ENCODE results near the gene ERO1B.
A peak's percentile ranks its signal among the peaks of the same experiment; 100 is the strongest.

The ERO1B gene

DNA sequence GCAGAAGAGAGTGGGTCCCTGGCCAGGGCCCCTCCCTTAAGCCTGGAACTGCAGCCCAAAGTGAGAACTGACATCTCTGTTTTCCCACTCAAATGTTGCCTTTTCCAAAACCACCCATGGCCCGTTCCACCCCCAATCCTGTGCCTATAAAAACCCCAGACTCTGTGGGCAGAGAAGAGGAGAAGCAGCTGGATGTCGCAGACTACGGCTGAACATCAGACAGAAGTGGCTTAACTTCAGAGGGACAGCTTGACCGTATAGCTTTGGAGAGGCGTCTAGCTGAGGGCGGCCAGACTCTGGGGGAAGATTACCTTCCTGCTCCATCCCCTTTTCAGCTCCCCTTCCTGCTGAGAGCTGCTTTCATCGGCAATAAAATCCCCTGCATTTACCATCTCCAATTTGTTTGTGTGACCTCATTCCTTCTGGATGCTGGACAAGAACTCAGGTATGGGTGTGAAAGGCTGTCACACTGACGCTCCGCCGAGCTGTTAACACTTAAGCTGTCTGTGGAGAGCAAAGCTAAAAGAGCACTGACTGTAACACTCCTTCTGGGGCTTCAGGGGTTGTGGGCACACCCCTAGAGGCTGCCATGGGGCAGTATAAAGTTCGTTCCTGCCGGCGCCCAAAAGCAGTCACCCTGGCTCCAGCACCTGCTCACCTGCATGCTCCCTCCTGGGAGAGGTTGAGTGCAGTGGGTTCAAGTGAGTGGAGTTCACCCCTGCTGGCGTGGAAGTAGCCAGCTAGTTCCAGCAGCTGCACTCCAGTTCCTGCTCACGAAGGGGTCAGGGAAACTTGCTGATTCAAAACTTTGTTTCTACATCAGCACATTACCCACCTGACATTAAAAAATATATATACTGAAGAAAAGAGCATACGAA is 19.6 kb upstream of the ERO1B start:
- no peak for DNase-seq (ENCODE audit: low read depth)

DNA sequence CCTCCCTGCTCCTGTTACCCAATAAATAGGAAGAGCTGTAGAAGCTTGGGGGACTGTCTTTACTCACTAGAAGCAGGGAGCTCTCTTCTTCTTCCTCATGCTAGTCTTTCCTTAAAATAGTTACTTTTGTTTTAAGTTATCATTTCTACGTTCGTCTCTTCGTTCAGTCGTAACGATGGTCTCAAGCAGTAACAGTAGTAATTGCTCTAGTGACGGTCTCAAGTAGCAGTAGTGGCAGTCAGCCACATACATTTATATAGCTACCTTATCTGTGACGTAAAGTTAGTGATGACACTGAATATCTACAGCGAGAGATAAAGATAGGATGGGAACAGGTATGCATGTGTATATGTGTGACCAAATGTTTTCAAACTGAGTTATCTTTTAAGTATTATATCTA is 15.4 kb upstream of the ERO1B start:
- no peak for DNase-seq (ENCODE audit: low read depth)

DNA sequence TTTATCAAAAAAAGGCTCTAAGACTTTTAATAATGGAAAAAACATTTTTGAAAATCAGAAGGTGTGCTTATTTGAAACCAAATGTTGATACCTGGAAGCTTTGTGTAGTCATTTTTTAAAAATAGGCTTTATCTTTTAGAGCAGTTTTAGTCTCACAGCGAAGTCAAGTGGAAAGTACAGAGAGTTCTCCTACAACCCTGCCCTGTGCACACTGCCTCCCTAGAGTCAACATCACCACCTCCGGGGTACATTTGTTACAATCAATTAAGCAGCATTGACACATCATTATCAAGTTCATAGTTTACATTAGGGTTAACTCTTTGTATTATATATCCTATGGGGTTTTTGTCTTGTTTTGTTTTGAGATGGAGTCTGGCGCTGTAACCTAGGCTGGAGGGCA is 10.7 kb upstream of the ERO1B start:
- DNase-seq (ENCODE audit: low read depth) = no peak

DNA sequence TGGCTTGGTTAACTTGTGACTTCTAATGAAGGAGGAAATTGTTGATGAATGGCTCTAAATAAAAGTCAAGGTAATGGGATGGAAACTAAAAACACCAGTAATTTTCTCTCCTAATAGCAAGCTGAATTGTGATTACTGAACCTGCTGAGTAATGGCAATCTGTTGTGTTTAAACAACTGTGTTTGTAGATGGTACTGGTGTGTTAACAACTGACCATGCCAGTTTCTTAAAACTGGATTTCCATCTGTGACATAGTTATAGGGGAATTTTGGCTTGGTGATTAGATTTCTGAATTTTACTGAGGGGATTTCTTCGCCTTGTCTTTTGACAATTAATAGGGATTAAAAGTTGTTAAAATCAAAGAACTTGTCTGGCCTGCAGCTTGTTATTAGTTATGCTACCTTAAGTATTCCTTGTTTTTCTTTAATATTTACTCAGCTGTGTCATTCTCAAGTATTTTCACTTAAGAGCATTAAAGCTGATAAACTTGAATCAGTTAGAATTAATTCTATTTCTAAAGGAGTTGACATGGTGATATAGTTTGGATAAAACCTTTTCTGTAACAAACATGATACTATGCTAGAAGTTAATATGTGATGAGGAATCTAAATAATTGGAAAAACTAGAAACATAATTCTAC is 7.9 kb upstream of the ERO1B start:
- no peak for DNase-seq (ENCODE audit: low read depth)

DNA sequence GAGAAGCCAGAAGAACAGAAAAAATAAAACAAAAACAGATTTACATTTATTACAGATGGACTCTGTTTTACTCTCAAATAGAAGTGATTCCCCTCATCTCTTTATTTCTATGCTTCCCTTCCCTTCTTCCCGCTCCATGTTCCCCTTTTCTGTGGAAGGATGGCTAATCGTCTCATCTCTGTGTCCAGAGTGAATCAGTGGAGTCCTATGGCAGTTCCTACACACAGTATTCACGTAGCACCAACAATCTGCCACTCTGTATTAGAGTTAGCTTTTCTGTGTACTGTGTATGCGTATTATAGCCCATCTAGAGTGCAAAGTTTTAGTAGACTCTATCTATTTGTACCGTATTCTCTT is 6.8 kb upstream of the ERO1B start:
- DNase-seq (ENCODE audit: low read depth) = no peak

DNA sequence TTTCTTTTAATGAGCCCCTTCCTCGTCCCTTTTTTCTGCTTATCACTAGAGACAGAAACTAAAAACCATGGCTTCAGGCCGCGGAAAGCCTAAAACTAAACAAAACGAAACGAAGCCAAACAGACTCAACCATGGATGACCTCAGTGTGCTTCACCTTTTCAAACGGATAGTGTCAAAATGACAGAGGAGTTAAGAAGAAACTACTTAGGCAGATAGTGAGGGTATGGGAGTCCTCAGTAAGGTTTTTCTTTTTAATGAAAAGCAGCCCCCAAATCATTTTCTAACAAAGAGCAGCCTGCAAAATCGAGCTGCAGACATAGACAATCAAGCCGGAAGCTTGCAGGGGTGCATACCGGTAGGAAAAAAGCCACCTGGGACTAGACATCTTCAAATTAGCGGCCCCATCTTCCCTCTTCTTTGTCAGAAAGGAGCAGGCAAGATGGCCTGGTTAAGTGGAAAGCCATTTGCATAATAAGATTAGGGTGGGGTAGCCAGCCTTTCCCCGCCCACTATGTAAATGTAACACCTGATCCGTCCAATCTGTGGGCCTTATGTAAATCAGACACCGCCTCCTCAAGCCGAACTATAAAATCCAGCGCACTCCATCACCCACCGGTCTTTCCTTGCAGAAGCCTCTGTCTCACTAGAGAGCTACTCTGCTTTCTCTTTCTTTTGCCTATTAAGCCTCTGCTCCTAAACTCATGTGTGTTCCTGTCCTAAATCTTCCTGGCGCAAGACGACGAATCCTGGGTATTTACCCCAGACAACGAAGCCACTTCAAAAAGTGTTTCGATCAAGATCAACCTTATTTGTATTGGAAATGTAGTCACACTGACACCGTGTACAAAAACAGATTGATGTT is 6.2 kb upstream of the ERO1B start:
- DNase-seq (ENCODE audit: low read depth) = no peak

DNA sequence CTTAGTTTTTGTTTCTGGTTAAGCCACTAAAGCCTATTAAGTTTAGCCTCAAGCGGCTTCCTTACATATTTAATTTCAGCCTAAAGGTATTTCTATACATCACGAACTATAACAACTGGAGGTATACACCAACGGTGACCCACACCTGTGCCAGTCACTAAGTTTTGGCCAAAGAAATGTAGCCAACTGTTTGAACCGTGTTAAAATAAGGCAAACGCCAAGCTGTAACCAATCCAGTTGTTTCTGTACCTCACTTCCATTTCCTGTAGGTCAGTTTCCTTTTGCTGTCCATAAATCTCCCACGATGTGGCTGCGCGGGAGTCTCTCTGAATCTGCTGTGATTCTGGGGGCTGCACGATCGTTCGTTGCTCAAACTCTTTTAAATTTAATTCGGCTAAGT is 5.6 kb upstream of the ERO1B start:
- no peak for DNase-seq (ENCODE audit: low read depth)

DNA sequence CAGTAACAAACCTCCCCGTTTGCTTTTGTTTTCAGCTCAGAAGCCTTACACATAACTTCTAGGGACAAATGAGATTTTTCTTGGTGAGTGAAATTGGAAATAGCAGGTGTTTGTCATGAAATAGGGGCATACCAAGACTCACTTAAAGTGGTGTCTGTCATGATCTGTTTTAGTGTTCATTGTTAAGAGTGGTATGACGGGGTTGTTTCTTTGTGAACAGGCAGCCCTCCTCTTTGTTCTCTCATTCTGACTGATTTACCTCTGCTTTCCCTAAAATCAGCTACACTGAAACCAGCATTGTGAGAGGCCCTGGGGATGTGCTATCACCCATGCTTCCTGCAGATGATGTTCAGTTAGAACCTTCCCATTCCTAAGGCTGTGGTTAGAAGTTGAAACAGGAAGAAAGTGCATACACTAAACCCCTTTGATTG is 2.5 kb upstream of the ERO1B start:
- DNase-seq (ENCODE audit: low read depth) = no peak

DNA sequence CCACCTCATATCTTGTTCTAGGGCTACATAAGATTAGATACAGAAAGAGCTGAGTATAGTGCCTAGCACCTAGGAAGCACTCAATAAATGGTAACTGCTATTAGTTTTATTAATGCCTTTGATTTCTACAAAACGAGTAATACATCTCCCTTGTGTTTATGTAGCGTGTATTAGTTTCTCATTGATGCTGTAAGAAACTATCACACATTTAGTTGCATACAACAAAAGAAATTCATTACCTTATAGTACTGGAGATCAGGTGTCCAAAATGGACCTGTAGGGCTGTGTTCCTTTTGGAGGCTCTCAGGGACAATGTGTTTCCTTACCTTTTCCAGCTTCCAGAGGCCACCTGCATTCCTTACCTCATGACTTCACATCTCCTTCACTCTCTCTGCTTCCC is 961 bp upstream of the ERO1B start:
- no peak for DNase-seq (ENCODE audit: low read depth)

DNA sequence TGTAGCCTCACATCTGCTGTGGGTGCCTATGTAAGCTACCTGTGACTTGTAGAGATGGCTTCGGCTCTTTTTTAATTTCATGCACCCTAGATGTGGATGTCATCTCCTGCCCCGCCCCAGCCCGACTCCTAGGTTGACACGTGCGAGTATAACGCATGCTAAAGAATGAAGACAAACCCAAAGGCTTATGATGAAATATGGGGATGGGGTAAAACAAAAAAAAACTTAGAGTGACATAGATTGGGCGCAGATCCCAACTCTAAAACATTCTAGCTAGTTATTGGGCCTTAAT is 613 bp upstream of the ERO1B start:
- DNase-seq (ENCODE audit: low read depth) = no peak

DNA sequence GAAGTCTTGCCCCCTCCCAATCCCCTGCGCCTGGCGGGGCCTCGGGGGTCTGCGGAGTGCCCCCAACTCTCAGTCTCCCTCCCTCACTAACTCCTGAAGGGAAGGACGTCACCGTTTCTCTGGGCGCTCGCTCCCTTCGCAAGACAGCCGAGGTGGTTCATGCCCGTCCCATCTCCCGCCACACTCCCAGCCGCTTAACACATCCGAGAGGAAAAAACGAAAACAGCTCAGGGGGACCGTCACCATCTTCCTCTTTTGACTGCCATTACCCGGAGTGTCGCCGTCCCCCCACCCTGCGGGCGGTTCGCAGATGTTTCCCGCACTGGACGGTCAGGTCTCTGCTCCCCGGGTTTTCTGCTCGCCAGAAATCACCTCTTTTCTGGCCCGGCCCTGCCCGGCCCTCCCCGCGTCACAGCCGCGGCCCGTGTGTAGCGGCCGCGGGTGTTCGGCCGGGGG is 532 bp downstream of the ERO1B start:
- DNase-seq (ENCODE audit: low read depth) = peak; percentile 25

DNA sequence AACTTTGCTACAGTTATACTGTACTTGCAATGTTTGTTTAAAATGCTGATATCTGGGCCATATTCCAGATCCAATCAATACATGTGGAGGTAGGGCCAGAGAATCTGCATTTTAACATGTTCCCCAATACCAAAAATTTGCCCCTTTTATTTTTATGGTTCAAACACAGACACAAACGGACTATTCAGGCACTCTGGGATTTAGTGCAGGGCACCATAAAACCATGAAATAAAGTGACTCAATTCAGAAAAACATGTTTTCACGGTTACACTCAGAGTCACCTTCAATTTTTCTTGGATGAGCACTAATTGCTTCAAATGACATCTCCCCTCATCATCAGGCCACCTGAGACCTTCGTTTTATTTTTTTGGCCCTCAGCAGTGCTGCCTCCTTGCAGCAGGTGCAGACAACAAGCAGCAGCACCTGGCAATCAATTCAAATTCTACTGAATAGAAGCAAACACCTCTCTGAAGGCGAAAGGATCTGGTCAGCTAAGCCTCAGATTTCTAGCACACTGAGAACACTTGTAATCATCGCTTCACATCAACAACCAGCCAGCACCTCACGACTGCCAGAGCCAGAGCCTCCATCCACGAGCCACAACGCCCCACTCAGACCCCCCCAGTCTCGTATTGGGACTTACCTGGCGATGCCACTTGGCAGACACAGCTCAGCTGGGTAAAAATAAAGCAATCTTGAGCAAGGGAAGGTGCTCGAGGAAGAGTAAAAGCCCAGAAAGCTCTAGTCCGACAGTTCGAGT is 1.1 kb downstream of the ERO1B start:
- DNase-seq (ENCODE audit: low read depth) = peak; percentile 1

DNA sequence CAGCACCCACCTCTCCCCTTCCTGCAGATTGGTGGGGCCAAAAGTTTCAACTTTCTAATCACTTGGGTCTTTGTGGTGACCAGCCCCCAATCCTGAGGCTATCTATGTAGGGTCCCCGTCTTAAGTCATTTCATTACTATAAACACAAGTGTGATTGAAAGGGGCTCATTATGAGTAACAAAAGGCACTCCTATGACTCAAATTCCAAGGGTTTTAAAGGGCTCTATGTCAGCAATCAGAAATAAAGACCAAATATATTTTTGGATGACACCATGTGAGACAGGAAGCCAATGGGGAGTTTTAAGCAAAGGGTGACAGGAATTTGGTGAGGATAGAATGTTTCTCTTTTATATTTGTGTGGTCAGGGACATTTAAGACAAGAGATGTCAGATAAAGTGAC is 6.2 kb downstream of the ERO1B start:
- DNase-seq (ENCODE audit: low read depth) = no peak

DNA sequence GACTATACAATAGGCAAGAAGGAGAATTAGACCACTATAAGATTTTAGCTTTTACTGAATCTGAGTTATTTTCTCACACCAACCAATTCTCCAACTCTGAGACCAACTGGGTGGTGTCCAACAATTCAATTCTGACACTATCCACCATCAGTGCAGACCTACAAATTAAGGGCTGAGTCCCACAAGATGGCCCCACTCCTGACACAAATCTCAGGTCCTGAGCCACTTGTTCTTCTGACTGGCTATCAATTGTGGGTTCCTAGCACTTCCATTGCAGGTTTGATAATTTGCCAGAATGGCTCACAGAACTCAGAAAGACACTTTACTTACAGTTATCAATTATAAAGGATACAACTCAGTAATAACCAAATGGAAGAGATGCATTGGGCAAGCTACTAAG is 6.7 kb downstream of the ERO1B start:
- no peak for DNase-seq (ENCODE audit: low read depth)

DNA sequence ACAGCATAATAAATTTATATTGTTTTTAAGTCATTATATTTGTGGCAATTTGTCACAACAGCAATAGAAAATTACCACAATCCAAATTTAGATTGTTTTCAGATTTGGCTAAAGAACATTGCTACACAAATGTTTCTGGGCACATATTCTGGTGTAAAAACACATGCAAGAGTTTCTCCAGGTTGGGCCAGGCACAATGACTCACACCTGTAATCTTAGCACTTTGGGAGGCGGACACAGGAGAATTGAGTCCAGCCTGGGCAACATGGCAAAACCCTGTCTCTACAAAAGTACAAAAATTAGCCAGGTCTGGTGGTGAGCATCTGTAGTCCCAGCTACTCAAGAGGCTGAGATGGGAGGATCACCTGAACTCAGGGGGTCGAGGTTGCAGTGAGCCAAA is 8.4 kb downstream of the ERO1B start:
- DNase-seq (ENCODE audit: low read depth) = no peak

DNA sequence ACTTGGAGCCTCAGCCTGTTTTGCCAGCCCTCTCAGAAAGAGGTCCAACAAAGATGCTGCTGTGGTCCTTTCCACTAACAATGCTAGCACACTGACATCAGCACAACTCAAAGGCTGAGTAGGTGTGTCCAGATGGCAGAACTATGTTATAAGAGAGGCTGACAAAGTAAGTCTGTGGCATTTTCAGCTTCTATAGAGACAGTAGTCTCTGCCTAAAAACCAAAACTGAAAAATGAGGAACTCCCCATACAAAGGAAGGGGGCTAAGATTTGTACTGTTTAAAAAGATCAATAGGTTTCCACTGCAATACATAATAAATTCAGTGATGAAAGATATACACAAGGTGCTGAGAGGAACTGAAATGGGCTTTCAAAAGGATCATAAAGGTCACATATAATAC is 12.3 kb downstream of the ERO1B start:
- DNase-seq (ENCODE audit: low read depth) = no peak

DNA sequence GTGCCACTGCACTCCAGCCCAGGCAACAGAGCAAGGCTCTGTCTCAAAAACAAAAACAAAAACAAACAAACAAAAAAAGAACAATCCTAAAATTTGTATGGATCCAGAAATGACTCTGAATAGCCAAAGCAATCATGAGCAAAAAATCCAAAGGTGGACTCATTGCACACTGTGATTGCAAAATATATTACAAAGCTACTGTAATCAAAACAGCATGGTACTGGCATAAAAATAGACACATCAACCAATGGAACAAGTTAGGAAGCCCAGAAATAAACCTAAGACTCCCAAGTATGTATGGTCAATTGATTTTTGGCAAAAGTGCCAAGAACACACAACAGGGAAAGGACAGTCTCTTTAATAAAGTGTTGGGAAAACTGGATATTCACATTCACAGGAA is 19.9 kb downstream of the ERO1B start:
- DNase-seq (ENCODE audit: low read depth) = no peak

DNA sequence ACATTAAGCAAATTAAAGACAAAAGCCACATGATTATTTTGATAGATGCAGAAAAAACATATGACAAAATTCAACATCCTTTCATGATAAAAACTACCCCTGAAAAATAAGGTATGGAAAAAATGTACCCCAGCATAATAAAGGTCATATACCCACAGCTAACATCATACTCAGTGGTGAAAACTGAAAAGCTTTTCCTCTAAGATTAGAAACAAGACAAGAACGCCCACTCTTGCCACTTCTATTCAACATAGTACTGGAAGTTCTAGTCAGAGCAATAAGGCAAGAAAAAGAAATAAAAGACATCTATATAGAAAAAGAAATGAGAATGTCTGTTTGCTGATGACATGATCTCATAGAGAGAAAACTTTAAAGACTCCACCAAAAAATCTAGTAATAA is 20.7 kb downstream of the ERO1B start:
- no peak for DNase-seq (ENCODE audit: low read depth)

DNA sequence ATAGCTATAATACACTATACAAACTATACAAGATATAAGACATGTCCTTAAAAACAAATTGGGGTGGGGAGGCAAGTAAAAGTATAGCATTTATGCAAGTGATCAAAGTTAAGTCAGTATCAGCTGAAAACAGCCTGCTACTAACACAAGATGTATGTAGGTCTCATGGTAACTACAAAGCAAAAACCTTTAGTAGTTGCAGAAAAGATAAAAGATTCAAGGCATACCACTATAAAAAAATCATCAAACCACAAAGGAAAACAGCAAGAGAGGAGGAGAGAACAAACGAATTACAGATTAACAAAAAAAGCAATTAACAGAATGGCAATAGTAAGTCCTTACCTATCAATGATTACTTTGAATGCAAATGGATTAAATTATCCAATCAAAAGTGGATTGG is 22.7 kb downstream of the ERO1B start:
- no peak for DNase-seq (ENCODE audit: low read depth)

DNA sequence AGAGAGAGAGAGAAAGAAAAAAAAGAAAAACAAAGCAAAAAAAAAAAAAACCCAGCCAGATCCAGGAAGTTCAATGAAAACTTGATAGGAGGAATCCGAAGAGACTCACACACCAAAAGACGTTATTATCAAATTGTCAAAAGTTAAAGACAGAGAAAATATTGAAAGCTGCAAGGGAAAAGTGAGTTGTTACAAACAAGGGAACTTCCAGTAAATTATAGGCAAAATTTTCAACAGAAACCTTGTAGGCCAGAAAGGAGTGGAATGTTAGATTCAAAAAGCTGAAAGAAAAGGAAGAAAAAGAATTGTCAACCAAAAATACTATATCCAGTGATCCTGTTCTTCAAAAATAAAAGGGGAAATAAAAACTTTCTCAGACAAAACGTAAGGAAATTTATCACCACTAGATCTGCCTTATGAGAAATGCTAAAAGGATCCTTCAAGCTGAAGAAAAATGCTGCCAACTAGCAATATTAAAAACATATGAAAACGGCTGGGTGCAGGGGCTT is 23.6 kb downstream of the ERO1B start:
- DNase-seq (ENCODE audit: low read depth) = no peak

DNA sequence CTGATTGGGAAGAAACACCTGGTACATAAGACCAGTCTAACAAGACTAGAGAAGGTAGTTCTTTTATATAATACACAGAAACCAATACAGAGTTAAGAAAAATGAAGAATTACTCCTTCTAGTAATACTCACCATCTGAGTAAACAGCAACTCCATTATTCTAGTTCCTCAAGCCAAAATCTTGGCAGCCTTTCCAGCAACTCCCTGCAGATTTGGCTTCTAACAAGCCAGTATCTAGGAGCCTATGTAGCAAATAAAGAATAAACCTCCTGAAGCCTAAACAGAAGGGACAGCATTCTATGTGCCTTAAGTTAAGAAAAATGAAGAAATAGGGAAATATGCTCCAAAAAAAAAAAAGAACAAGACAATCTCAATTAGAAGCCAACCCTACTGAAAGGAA is 24.5 kb downstream of the ERO1B start:
- DNase-seq (ENCODE audit: low read depth) = no peak
